RPMI7951 (cell line): ENCODE results near the gene NR0B1. TPM values are rescaled to one million over a fixed set of nuclear protein-coding genes. Genes with fewer than 3 reads are reported as not detected.

ENCODE experiments used
- DNase-seq: peaks from one replicate; pipeline ENCODE4 v3.0.0-alpha.2; 2012; ENCODE audit warnings: low read depth
- total RNA-seq: library from RNA; depleted of rRNA; stranded (reverse); fragments of >200 nt; shearing (Covaris generic); gene quantifications from 2 replicates; pipeline ENCODE4 v1.2.3, GENCODE V29; 2014; rRNA removed

The NR0B1 gene, protein sequence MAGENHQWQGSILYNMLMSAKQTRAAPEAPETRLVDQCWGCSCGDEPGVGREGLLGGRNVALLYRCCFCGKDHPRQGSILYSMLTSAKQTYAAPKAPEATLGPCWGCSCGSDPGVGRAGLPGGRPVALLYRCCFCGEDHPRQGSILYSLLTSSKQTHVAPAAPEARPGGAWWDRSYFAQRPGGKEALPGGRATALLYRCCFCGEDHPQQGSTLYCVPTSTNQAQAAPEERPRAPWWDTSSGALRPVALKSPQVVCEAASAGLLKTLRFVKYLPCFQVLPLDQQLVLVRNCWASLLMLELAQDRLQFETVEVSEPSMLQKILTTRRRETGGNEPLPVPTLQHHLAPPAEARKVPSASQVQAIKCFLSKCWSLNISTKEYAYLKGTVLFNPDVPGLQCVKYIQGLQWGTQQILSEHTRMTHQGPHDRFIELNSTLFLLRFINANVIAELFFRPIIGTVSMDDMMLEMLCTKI
- 0.48 and 0.49 TPM in 2 replicates for total RNA-seq

DNA sequence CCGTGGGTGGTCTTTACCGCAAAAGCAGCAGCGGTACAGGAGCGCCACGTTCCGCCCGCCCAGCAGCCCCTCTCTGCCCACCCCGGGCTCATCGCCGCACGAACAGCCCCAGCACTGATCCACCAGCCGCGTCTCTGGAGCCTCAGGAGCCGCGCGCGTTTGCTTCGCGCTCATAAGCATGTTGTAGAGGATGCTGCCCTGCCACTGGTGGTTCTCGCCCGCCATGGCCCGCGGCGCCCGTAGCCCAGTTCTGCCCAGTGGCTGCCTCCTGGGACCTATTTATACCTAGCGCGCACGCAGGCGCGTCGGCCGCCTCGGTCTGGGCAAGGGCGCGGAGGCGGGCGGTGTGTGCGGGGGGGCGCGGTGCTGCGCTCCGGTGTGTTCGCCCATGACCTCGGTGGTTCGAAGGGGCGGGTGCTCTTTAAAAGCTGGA lies at the start of gene NR0B1:
TSS of gene NR0B1 (minus strand) at position 252 of the 433 bp plus-strand sequence. CDS start at position 225, 27 bp downstream.
- no peak for DNase-seq

DNA sequence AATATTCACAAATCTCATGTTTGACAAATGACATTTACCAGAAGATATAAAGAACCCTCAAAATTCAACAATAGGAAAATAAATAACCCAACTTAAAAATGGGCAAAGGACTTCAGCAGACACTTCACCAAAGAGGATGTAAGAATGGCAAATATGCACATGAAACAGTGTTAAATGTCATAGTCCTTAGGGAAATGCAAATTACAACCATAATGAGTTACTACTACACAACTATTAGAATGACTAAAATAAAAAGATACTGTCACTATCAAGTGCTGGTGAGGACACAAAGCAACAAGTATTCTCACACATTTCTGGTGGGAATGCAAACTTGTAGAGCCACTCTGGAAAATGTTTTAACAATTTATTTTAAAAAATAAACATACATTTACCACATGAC lies 40.8 kb upstream of the NR0B1 start:
- no peak for DNase-seq

GRCh38 chrX:30343206-30343605 lies 34.0 kb upstream of the NR0B1 start:
- no peak for DNase-seq

- DNase-seq = no peak
These were observed 31.6 kb upstream of the NR0B1 start for GRCh38 chrX:30340753-30341152.

DNA sequence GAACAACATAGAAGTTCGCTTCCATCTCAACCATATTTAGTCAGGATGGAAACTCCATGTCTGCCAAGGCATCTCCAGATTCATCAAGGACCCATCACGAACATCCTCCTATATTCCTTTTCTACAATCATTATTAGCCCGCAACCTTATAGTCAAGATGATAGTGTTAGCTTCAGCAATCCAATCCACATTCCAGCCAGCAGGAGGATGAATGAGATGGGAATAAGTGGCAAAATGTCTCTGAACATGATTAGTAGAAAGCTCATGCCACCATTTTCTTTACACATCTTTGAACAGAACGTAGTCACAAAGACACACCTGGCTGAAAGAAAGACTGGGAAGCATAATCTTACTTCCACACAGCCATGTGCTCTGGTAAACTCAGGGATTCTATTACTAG lies 18.6 kb upstream of the NR0B1 start:
- no peak for DNase-seq

GRCh38 chrX:30317308-30317707 lies 8.1 kb upstream of the NR0B1 start:
- no peak for DNase-seq

DNA sequence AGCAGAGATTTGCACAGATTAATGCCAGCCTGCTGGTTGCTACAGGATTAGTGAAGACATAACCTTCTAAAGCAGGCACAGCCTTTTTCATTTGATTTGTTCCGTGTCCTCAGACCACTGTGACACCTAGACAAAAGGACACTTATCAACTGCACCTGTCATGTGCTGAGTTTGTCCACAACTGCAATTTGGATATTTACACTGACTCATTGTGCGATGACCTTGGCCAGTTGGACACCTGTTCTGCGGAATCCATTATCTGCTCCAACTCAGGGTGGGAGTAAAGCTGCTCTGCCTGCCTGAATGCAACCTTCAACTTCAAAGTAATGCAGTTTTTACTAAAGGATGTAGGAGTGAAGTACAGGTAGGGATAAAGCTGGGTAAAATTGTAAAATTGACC lies 4.1 kb upstream of the NR0B1 start:
- DNase-seq = no peak

GRCh38 chrX:30312858-30313257 lies 3.7 kb upstream of the NR0B1 start:
- peak; percentile 19 for DNase-seq

DNA sequence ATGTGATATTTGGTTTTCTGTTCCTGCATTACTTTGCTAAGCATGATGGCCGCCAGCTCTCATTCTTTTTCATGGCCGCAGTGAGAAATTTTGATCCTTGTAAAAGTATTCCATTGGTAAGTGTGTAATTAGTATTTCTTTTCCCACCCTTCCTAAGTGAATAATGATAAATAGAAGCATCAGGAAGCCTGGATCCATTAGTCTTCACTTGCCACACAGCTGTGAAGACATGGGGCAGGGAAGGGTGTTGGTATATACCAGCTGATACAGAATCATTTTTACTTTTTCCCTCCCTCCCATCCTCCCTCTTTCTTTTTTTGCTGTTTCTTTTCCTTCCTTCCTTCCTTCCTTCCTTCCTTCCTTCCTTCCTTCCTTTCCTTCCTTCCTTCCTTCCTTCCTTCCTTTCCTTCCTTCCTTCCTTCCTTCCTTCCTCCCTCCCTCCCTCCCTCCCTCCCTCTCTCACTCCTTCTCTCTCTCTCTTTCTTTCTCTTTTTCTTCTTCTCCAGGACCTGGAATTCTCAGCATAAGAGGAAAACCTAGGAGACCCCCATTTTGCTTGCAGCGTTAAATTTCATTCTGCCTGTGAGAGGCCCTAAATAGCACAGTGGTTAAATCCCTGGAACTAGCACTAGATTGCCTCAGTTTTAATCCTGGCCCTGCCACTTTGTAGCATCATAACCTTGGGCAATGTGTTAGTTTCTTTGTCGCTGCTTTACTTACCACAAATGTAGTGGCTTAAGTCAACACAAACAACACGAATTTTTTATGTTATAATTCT lies 1.4 kb upstream of the NR0B1 start:
- no peak for DNase-seq

- peak; percentile 27 for DNase-seq
These were observed 689 bp downstream of the NR0B1 start for GRCh38 chrX:30308263-30309138.

DNA sequence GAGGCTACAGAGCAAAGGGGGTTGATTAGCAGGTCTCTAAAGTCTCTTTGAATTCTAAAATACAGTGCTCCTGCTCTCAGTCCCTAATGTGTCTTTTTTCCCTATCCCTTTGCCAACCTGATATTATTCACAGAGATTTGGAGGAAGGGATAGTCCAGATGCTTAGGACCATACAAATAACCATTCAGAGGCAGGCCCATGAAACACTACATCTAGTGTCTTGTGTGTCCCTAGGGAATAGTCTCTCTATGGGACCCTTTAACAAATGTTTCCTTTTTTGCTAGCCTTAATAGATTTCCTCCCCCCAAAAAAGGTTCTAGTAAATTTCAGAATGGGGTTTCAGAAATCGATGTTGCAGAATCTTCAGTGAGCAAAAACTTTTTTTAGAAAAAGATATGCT lies 1.7 kb downstream of the NR0B1 start:
- DNase-seq = no peak

DNA sequence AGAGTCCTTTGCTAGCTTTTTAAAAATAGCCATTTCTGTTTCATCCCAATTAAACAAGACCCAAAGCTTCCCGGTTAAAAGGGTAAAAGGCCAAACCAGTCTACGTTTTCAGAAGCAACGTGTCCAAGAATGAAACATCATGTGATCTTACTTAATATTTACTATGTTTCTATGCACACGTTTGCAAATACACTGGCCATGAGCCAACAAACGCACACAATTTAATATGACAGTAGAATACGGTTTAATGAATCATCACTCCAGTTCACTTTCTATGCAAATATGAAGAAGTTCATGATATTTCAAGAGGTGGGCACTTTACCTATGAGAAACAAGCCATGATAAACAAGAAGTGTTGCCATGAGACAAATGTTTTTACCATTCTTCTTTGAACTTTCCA lies 4.3 kb downstream of the NR0B1 start:
- DNase-seq = no peak

- peak; percentile 85 for DNase-seq
These were observed 6.2 kb downstream of the NR0B1 start for GRCh38 chrX:30302956-30303355.

DNA sequence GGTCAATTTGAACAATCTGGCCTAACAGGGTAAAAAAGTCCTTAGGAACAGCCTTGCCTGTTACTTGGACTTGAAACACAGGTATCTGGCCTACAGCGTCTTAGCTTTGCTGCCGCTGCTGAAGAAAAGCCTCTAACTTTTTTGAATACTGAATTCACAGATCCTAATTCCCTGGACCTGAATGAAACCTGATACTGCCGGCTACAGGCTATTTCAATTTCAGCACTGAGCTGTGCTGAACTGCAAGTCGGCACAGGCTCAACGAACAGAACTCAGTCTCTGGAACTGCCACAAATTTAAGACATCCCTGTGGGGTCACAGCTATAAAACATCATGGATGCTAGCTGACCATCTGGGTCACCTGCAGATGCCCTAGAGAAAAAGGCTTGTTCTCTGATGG lies 7.2 kb downstream of the NR0B1 start:
- peak; percentile 17 for DNase-seq

DNA sequence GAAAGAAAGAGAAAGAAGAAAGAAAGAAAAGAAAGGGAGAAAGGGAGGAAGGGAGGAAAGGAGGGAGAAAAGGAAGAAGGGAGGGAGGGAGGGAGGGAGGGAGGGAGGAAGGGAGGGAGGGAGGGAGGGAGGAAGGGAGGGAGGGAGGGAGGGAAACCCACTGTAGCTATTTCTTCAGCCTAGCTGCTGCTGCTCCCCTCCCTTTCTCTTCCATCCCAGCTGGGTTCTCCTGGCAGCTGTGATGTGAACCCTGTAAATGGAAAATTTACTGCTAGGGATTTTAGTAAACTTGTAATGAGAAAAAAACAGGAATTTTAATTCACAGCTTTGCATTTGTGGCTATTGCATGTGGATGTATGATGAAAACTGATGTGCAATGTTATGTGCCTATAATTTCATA lies 8.0 kb downstream of the NR0B1 start:
- DNase-seq = no peak

GRCh38 chrX:30296408-30297254 lies 12.6 kb downstream of the NR0B1 start:
- DNase-seq = no peak

- DNase-seq = peak; percentile 94
These were observed 25.6 kb downstream of the NR0B1 start for GRCh38 chrX:30283456-30284200.

- DNase-seq = no peak
These were observed 26.7 kb downstream of the NR0B1 start for GRCh38 chrX:30282527-30282926.

DNA sequence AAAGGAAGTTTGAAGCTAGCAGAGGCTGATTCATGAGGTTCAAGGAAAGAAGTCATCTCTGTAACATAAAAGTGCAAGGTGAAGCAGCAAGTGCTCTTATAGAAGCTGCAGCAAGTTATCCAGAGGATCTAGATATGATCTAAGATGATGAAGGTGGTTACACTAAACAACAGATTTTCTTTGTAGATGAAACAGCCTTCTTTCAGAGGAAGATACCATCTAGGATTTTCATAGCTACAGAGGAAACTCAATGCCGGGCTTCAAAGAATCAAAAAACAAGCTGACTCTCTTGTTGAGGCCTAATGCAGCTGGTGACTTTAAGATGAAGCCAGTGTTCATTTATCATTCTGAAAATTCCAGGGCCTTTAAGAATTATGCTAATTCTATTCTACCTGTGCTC lies 28.8 kb downstream of the NR0B1 start:
- DNase-seq = no peak

DNA sequence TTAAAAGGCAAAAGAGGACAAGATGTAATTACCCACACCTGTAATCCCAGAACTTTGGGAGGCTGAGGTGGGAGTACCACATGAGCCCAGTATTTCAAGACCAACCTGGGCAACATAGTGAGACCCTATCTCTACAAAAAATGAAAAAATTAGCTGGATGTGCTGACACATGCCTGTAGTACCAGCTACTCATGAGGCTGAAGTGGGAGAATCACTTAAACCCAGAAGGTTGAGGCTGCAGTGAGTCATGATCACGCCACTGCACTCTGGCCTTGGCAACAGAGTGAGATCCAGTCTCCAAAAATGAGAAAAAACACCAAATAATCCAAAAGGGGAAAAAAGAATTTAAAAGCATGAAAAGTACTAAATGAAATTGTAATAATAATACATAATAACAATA lies 30.8 kb downstream of the NR0B1 start:
- DNase-seq = peak; percentile 71
